Measurements from ENCODE around the gene NAA50. TPM values are rescaled to one million over a fixed set of nuclear protein-coding genes. Genes with fewer than 3 reads are reported as not detected.

The NAA50 gene
- polyA plus RNA-seq, 3 donors = 32.2 to 105 (median 80.0) TPM

DNA sequence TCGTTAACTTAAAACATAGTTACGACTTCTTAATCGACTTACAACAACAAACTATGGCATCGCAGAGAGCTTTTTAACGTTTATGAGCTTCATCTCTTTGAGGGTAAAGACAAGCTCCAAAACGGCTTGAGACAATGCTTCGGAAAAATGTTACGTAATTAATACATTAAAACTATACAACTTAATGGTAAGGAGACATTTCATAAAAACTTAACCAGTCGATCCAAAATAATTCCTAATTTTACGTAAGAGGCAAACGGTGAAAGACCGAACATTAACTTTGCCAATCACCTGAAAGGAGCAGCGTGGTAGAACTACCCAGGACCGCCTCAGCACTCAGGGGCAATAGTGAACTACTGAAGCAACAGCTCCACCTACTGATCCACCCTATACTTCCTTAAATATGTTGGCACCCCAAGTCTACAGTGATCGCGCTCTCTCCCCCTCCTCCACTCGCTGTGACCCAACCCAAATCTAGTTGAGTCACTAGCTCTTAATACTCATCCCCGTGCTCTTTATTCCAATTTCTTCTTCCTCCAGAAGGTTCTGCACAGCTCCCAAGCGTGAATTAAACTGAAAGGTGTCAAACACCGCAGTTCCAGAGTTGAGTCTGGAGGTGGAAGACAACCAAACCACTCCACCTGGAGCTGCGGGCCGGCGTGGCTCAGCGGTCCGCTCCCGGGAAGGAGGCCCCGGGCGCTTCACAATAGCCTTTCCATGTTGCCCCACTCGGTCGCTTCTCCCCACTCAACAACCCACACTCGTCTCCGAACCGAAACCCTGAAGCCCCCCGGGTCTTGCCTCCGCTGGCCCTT lies 901 bp downstream of the NAA50 start:
- H3K36me3 ChIP-seq (replicated peaks in 1 of 2; ENCODE audit: control insufficient read depth in 1 of 2, insufficient read depth in 2 of 2, low read length in 2 of 2) = no peaks in the 10 kb centered on the region
- peak overlapping the region; percentile 68 to 99 (median 73) for H3K4me3 ChIP-seq (replicated peaks in 1 of 3; ENCODE audit: low read depth in 2 of 3, low read length in 3 of 3)
- peak overlapping the region; percentile 99 to 100 (median 100) for H3K27ac Mint-ChIP-seq
- H3K36me3 Mint-ChIP-seq = peaks cover 3 to 10% of the 10 kb centered on the region in 2 donors
- H3K4me1 ChIP-seq (ENCODE audit: control insufficient read depth in 1 of 2, insufficient read depth in 2 of 2, low read length in 2 of 2) = peaks cover 36 to 60% of the 10 kb centered on the region in 2 donors
- TF ChIP-seq, protein P1, sequence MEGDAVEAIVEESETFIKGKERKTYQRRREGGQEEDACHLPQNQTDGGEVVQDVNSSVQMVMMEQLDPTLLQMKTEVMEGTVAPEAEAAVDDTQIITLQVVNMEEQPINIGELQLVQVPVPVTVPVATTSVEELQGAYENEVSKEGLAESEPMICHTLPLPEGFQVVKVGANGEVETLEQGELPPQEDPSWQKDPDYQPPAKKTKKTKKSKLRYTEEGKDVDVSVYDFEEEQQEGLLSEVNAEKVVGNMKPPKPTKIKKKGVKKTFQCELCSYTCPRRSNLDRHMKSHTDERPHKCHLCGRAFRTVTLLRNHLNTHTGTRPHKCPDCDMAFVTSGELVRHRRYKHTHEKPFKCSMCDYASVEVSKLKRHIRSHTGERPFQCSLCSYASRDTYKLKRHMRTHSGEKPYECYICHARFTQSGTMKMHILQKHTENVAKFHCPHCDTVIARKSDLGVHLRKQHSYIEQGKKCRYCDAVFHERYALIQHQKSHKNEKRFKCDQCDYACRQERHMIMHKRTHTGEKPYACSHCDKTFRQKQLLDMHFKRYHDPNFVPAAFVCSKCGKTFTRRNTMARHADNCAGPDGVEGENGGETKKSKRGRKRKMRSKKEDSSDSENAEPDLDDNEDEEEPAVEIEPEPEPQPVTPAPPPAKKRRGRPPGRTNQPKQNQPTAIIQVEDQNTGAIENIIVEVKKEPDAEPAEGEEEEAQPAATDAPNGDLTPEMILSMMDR (IDR thresholded peaks at IDR 0.05) = peak; percentile 66
- peak overlapping the region; percentile 98 for H3K4me2 ChIP-seq (replicated peaks; ENCODE audit: extremely low read depth, low read length, poor library complexity, severe bottlenecking)
- peaks cover 65% of the 10 kb centered on the region for H3K4me1 Mint-ChIP-seq
- H3K9me3 ChIP-seq (replicated peaks in 1 of 2; ENCODE audit: control insufficient read depth in 1 of 2, insufficient read depth in 1 of 2, low read length in 2 of 2) = no peaks in the 10 kb centered on the region
- H3K79me2 ChIP-seq (ENCODE audit: insufficient read depth, low read length) = peaks cover 94% of the 10 kb centered on the region
- H3K9ac ChIP-seq (ENCODE audit: insufficient read depth, low read length, poor library complexity, severe bottlenecking) = peak overlapping the region; percentile 98
- H3K27me3 ChIP-seq (ENCODE audit: control insufficient read depth in 2 of 2, insufficient read depth in 2 of 2, low read length in 2 of 2) = no peaks in the 10 kb centered on the region
- intact Hi-C loops (cut with micrococcal nuclease) = loop anchor here (5.0 kb wide), 2 partner anchors 37 to 87 kb away; no protein-coding TSS in a partner anchor
- WGBS (ENCODE audit: insufficient coverage) = under 1% methylated on average over 25 of the region's 35 CpGs
- DNase-seq = peak; percentile 95 to 98 (median 96)
- no peaks in the 10 kb centered on the region for H3K9me3 Mint-ChIP-seq
- H2AFZ ChIP-seq (ENCODE audit: insufficient read depth, low read depth, low read length, poor library complexity, severe bottlenecking) = peak overlapping the region; percentile 83
- peak overlapping the region; percentile 96 to 100 for H3K4me3 Mint-ChIP-seq
- peak overlapping the region; percentile 94 to 98 for H3K27ac ChIP-seq (ENCODE audit: low read depth in 1 of 2, low read length in 2 of 2)
- H4K20me1 ChIP-seq (ENCODE audit: insufficient read depth, low read length) = peaks cover 69% of the 10 kb centered on the region
- H3K27me3 Mint-ChIP-seq (ENCODE audit: low read depth in 3 of 3) = peaks cover 0 to 3% (median 0%) of the 10 kb centered on the region in 3 donors

GRCh38 chr3:113743006-113743630 lies 2.9 kb downstream of the NAA50 start:
- Histone ChIP-seq H3K27me3 (ENCODE audit: control insufficient read depth in 2 of 2, insufficient read depth in 2 of 2, low read length in 2 of 2) (no peaks in the 10 kb centered on the region), H3K4me2 (replicated peaks; ENCODE audit: extremely low read depth, low read length, poor library complexity, severe bottlenecking) (no peak overlapping the region), H4K20me1 (ENCODE audit: insufficient read depth, low read length) (peaks cover 76% of the 10 kb centered on the region), H3K4me1 (ENCODE audit: control insufficient read depth in 1 of 2, insufficient read depth in 2 of 2, low read length in 2 of 2) (peaks cover 17 to 39% of the 10 kb centered on the region in 2 donors), H3K79me2 (ENCODE audit: insufficient read depth, low read length) (peaks cover 94% of the 10 kb centered on the region), H3K27ac (ENCODE audit: low read depth in 1 of 2, low read length in 2 of 2) (peak overlapping the region in 1 of 2 donors; percentile 5), H3K9me3 (replicated peaks in 1 of 2; ENCODE audit: control insufficient read depth in 1 of 2, insufficient read depth in 1 of 2, low read length in 2 of 2) (no peaks in the 10 kb centered on the region), H3K9ac (ENCODE audit: insufficient read depth, low read length, poor library complexity, severe bottlenecking) (no peak overlapping the region), H2AFZ (ENCODE audit: insufficient read depth, low read depth, low read length, poor library complexity, severe bottlenecking) (no peak overlapping the region), H3K36me3 (replicated peaks in 1 of 2; ENCODE audit: control insufficient read depth in 1 of 2, insufficient read depth in 2 of 2, low read length in 2 of 2) (no peaks in the 10 kb centered on the region), H3K4me3 (replicated peaks in 1 of 3; ENCODE audit: low read depth in 2 of 3, low read length in 3 of 3) (no peak overlapping the region)
- Mint-ChIP-seq H3K4me3 (peak overlapping the region in 1 of 2 donors; percentile 27), H3K36me3 (peaks cover 3 to 10% of the 10 kb centered on the region in 2 donors), H3K4me1 (peaks cover 46% of the 10 kb centered on the region), H3K27ac (peak overlapping the region in 3 of 7 donors; percentile 17 to 61 (median 26)), H3K27me3 (ENCODE audit: low read depth in 3 of 3) (peaks cover 0 to 3% (median 0%) of the 10 kb centered on the region in 3 donors), H3K9me3 (no peaks in the 10 kb centered on the region)
- DNase-seq = no peak
- intact Hi-C loops (cut with micrococcal nuclease) = no loop called here
- TF ChIP-seq, protein P1 (IDR thresholded peaks at IDR 0.05) = no peak
- WGBS (ENCODE audit: insufficient coverage) = 68% methylated on average over 3 of the region's 7 CpGs

Data from CD14-positive monocyte (primary cell).